Fibroblast of skin of right biceps (primary cell): ENCODE data around the gene MALAT1.
"Not testable (repeated sequence)": the region's sequence is repeated elsewhere in the genome, so short reads cannot be mapped to it uniquely, and the experiment has no call there.

Source experiments
- DNase-seq: peaks from one replicate; pipeline ENCODE4 v3.0.0-alpha.2; 2013

The MALAT1 gene

DNA sequence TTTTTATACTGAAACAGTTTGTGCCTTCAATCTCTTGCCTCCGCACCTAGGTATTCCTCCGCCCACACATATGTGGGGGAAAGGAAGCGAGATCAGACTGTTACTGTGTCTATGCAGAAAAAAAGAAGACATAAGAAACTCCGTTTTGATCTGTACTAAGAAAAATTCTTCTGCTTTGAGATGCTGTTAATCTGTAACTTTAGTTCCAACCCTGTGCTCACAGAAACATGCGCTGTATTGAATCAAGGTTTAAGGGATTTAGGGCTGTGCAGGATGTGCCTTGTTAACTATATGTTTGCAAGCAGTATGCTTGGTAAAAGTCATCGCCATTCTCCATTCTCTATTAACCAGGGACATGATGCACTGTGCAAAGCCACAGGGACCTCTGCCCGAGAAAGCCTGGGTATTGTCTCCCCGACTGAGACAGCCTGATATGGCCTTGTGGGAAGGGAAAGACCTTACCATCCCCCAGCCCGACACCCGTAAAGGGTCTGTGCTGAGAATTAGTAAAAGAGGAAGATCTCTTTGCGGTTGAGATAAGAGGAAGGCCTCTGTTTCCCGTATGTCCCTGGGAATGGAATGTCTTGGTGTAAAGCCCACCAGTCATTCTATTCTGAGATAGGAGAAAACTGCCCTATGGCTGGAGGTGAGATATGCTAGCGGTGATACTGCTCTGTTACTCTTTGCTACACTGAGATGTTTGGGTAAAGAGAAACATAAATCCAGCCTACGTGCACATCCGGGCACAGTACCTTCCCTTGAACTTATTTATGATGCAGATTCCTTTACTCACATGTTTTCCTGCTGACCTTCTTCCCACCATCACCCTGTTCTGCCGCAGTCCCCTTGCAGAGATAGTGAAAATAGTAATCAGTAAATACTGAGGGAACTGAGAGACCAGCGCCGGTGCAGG, 24.1 kb downstream of the MALAT1 start:
- not testable (repeated sequence) for DNase-seq

GRCh38 chr11:65523631-65523968, 24.8 kb downstream of the MALAT1 start:
- not testable (repeated sequence) for DNase-seq

GRCh38 chr11:65524014-65524740, 25.3 kb downstream of the MALAT1 start:
- DNase-seq, result no peak

GRCh38 chr11:65524741-65525545, 26.1 kb downstream of the MALAT1 start, which contains the start of gene SCYL1:
Gene SCYL1, plus strand, starts transcription at chr11:65525083. Its CDS starts 71 bp downstream, at chr11:65525154.
- DNase-seq, result peak; percentile 84

GRCh38 chr11:65525546-65526480, 27.0 kb downstream of the MALAT1 start:
- no peak for DNase-seq

- no peak for DNase-seq
Measured at GRCh38 chr11:65526744-65527143, 27.9 kb downstream of the MALAT1 start.

DNA sequence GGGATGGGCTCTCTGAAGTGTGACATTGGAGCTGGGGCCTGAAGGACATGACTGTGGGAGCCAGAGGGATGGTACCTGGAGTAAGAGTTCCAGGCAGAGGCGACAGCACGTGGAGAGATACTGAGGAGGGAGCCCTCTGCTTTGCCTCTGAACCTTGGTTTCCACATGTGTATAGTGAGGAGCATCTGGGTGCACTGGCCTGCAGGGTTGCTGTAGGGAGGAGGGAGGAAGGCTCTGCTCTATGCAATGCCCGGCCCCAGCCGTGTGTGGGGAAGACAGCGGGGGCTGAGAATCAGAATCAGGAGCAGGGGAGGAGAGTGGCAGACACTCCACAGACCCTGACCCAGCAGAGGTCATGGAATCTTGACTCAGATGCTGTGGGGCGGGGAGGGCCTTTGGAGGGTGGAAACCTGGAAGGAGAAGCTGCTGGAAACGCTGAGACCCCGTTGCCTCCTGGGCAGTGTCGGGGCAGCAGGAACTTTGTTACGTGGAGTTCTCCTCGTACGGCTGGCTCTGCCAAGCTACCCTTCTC, 30.0 kb downstream of the MALAT1 start:
- DNase-seq, result no peak

- DNase-seq, result no peak
Measured at GRCh38 chr11:65529475-65530156, 30.8 kb downstream of the MALAT1 start.

GRCh38 chr11:65530157-65530496, 31.3 kb downstream of the MALAT1 start:
- DNase-seq, result no peak

GRCh38 chr11:65532388-65533064, 33.7 kb downstream of the MALAT1 start:
- no peak for DNase-seq

DNA sequence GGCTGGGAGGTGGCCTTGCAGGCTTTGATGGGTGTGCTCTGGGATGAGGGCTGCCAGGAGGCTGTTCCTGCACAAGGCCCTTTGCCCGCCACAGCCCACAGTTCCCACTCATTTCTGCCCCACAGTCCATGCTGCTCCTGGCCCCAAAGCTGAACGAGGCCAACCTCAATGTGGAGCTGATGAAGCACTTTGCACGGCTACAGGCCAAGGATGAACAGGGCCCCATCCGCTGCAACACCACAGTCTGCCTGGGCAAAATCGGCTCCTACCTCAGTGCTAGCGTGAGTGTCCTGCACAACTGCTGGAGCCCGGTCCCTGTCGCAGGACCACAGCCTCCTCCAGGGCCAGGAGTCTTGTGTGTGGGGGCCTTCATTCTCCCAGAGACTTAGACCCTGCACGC, 36.3 kb downstream of the MALAT1 start:
- no peak for DNase-seq

- DNase-seq, result no peak
Measured at GRCh38 chr11:65536412-65537295, 37.8 kb downstream of the MALAT1 start.

DNA sequence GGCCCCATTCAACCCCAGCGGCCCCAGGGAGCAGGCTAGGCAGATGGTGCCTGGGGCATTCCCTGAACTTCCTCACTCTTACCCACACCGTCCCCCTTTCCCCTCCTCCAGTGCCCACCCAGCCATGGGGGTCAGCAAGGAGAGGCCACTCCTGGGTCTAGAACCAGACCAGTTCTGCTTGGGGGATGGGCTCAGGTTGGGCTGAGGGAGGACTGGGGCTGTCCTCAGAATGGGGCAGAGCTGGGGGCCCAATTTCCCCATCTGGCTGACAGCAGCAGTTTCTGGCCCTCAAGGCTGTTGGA, 38.4 kb downstream of the MALAT1 start:
- DNase-seq, result no peak

DNA sequence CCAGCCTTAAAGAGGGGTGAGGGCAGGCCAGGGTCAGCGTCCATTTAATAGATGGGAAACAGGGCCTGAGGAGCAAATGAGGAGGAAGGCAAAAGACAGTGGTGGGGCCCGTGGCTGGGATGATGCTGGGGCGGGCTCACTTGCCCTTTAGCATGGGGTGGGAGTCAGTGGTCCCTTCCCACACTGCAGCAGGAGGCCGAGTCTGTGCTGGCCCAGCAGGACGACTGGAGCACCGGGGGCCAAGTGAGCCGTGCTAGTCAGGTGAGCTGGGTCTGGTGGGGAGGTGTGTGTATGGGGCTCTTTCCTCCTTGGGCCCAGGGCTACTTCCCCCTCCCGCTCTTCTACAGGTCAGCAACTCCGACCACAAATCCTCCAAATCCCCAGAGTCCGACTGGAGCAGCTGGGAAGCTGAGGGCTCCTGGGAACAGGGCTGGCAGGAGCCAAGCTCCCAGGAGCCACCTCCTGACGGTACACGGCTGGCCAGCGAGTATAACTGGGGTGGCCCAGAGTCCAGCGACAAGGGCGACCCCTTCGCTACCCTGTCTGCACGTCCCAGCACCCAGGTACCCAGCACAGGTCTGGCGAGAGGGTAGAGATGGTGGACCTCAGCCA, 38.9 kb downstream of the MALAT1 start:
- no peak for DNase-seq

DNA sequence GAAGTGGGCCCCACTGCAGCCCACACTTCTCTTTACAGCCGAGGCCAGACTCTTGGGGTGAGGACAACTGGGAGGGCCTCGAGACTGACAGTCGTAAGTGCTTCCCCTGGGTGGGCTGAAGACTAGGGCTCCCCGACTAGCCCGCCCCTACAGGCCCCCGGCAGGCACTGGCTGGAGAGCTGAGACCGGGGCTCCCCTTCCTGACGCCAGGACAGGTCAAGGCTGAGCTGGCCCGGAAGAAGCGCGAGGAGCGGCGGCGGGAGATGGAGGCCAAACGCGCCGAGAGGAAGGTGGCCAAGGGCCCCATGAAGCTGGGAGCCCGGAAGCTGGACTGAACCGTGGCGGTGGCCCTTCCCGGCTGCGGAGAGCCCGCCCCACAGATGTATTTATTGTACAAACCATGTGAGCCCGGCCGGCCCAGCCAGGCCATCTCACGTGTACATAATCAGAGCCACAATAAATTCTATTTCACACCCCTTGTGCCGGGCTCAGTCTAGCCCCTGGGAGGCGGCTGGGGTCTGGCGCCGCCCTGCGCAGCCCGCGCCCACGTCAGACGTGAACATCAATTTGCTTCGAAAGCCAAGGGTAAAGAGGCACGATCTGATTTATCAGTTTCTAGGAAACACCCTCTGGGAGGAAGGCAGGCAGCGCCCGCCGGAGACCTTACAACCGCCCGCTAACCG, 39.5 kb downstream of the MALAT1 start:
- DNase-seq, result no peak

- DNase-seq, result no peak
Measured at GRCh38 chr11:65538915-65539743, 40.3 kb downstream of the MALAT1 start.

DNA sequence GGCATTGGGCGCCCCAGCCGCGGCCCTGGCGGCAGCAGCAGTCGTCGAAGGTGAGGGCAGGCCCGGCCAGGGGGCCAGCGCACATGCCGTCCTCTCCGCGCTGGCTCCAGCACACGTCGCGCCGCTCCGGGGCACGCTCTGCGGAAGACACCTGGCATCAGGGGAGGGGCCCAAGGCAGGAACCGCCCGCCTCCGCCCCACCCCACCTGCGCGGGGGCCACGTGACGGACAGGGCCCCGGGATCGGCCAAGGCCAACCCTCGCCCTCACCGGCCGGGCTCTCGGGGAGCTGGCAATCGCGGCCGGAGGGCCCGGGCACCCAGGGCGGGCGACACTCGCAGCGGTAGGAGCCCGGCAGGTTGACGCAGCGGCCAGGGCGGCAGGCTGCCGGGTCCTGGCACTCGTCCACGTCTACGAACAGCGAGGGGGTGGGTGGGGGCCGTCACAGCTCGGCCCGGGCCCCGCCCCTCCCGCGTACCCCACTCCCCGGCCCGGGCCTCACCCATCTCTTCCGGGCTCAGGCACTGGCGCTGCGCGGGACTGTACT, 41.0 kb downstream of the MALAT1 start:
- no peak for DNase-seq
